ENCODE results near the gene HAUS7. TPM values are rescaled to one million over a fixed set of nuclear protein-coding genes. Genes with fewer than 3 reads are reported as not detected.

HAUS7 gene
- total RNA-seq, 6 donors from 2014 or later: 3.7 to 61.8 (median 23.0) TPM

- no peaks in the 10 kb centered on the region for H3K27me3 ChIP-seq
- no peak for ATAC-seq (ENCODE audit: low FRiP score in 2 of 2)
- peaks cover 0 to 11% (median 2%) of the 10 kb centered on the region in 4 donors for H3K36me3 ChIP-seq
These were observed 46.7 kb downstream of the HAUS7 start for GRCh38 chrX:153423652-153424051.

DNA sequence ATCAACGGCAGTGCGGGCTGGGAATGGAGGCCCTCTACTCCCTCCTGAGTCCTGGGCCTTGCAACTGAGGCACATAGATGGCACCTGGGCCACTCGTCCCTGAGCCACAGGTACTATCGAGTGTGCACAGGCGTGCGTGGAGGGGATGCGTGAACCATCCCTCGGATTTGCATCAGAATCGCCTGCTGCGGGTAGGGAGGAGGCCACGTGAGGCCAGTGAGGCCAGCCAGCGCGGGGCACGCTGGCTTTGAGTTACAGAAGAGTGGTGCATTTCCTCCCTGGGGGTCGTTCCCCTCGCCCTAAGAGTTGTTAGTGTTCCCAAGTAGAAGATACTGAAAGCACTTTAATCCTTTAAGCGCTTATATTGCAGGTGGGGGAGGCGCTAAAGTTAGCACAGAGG lies 48.5 kb downstream of the HAUS7 start:
- no peak overlapping the region for H3K27ac ChIP-seq
- H3K4me3 ChIP-seq: no peak overlapping the region
- no peaks in the 10 kb centered on the region for H3K9me3 ChIP-seq
- ATAC-seq (ENCODE audit: low FRiP score in 2 of 2): no peak
- 88 to 93% methylated on average over 13 to 18 of the region's 18 CpGs for WGBS, 2 donors
- DNase-seq: no peak
- no peaks in the 10 kb centered on the region for H3K4me1 ChIP-seq
- H3K36me3 ChIP-seq: peaks cover 0 to 11% (median 2%) of the 10 kb centered on the region in 4 donors
- TF ChIP-seq POLR2AphosphoS5 (IDR thresholded peaks at IDR 0.05) (no peak), POLR2A (IDR thresholded peaks at IDR 0.05) (no peak), EP300 (IDR thresholded peaks at IDR 0.05) (no peak)
- TF ChIP-seq, protein P1, sequence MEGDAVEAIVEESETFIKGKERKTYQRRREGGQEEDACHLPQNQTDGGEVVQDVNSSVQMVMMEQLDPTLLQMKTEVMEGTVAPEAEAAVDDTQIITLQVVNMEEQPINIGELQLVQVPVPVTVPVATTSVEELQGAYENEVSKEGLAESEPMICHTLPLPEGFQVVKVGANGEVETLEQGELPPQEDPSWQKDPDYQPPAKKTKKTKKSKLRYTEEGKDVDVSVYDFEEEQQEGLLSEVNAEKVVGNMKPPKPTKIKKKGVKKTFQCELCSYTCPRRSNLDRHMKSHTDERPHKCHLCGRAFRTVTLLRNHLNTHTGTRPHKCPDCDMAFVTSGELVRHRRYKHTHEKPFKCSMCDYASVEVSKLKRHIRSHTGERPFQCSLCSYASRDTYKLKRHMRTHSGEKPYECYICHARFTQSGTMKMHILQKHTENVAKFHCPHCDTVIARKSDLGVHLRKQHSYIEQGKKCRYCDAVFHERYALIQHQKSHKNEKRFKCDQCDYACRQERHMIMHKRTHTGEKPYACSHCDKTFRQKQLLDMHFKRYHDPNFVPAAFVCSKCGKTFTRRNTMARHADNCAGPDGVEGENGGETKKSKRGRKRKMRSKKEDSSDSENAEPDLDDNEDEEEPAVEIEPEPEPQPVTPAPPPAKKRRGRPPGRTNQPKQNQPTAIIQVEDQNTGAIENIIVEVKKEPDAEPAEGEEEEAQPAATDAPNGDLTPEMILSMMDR (IDR thresholded peaks at IDR 0.05): no peak
- no peaks in the 10 kb centered on the region for H3K27me3 ChIP-seq

More at GRCh38 chrX:153423652-153424051, 46.7 kb downstream of the HAUS7 start:
- DNase-seq: peak in 1 of 2 donors; percentile 47
- Histone ChIP-seq H3K9me3 (no peaks in the 10 kb centered on the region), H3K27ac (no peak overlapping the region), H3K4me3 (no peak overlapping the region), H3K4me1 (no peaks in the 10 kb centered on the region)
- 50 to 64% methylated on average over 1 to 8 of the region's 8 CpGs for WGBS, 2 donors
- TF ChIP-seq EP300 (IDR thresholded peaks at IDR 0.05): no peak
- peak in 1 of 2 donors; percentile 19 for TF ChIP-seq POLR2AphosphoS5 (IDR thresholded peaks at IDR 0.05)

DNA sequence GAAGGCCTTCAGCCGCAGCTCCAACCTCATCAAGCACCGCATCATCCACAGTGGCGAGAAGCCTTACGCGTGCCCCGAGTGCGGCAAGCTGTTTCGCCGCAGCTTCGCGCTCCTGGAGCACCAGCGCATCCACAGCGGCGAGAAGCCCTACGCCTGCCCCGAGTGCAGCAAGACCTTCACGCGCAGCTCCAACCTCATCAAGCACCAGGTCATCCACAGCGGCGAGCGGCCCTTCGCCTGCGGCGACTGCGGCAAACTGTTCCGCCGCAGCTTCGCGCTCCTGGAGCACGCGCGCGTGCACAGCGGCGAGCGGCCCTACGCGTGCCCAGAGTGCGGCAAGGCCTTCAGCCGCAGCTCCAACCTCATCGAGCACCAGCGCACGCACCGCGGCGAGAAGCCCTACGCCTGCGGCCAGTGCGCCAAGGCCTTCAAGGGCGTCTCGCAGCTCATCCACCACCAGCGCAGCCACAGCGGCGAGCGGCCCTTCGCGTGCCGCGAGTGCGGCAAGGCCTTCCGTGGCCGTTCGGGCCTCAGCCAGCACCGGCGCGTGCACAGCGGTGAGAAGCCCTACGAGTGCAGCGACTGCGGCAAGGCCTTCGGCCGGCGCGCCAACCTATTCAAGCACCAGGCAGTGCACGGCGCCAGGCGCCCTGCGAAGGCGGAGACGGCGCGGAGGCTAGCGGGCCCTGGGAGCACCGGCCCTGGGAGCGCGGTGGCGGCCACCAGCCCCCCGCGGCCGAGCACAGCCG lies 49.4 kb downstream of the HAUS7 start:
- Histone ChIP-seq H3K27ac (no peak overlapping the region), H3K27me3 (no peaks in the 10 kb centered on the region), H3K36me3 (peaks cover 0 to 11% (median 2%) of the 10 kb centered on the region in 4 donors), H3K4me3 (no peak overlapping the region), H3K4me1 (no peaks in the 10 kb centered on the region), H3K9me3 (no peaks in the 10 kb centered on the region)
- DNase-seq (peak in 1 of 2 donors; percentile 12), ATAC-seq (ENCODE audit: low FRiP score in 2 of 2) (no peak)
- TF ChIP-seq POLR2AphosphoS5 (IDR thresholded peaks at IDR 0.05) (no peak), POLR2A (IDR thresholded peaks at IDR 0.05) (no peak), EP300 (IDR thresholded peaks at IDR 0.05) (no peak)
- TF ChIP-seq, protein P1 (IDR thresholded peaks at IDR 0.05): no peak
- WGBS, 2 donors: 88% methylated on average over 88 of the region's 91 CpGs; no CpG with 5 or more reads in 1 of the 2 donors

DNA sequence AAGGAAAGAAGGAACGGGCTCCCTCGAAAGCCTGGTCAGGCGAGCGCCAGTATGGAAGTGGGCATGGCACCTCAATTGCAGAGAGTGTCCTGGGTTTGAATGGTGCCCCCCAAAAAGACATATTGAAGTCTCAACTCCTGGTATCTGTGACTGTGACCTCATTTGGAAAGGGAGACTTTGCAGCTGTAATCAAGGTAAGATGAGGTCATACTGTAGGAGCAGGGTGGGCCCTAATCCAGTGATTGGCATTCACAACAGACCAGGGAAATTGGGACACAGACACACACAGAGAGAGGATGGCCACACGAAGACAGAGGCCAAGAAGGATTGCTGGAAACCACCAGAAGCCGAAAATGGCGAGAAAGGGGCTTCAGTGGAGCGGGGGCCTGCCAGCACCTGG lies 52.7 kb downstream of the HAUS7 start:
- H3K4me3 ChIP-seq: no peak overlapping the region
- DNase-seq (no peak), ATAC-seq (ENCODE audit: low FRiP score in 2 of 2) (no peak)
- H3K27ac ChIP-seq: no peak overlapping the region
- H3K4me1 ChIP-seq: peaks cover 0 to 8% (median 2%) of the 10 kb centered on the region in 4 donors
- 85 to 92% methylated on average over 8 of the region's 8 CpGs for WGBS, 2 donors
- peaks cover 0 to 11% (median 2%) of the 10 kb centered on the region in 4 donors for H3K36me3 ChIP-seq
- TF ChIP-seq POLR2AphosphoS5 (IDR thresholded peaks at IDR 0.05) (no peak), EP300 (IDR thresholded peaks at IDR 0.05) (no peak), POLR2A (IDR thresholded peaks at IDR 0.05) (no peak)
- TF ChIP-seq, protein P1 (IDR thresholded peaks at IDR 0.05): no peak
- H3K9me3 ChIP-seq: no peaks in the 10 kb centered on the region
- no peaks in the 10 kb centered on the region for H3K27me3 ChIP-seq

- DNase-seq (no peak), ATAC-seq (ENCODE audit: low FRiP score in 2 of 2) (no peak)
- H3K27ac ChIP-seq: no peak overlapping the region
- H3K36me3 ChIP-seq: peaks cover 0 to 10% (median 2%) of the 10 kb centered on the region in 4 donors
- H3K9me3 ChIP-seq: no peaks in the 10 kb centered on the region
- WGBS, 2 donors: 67 to 71% methylated on average over 7 to 12 of the region's 12 CpGs
- no peak for TF ChIP-seq POLR2AphosphoS5 (IDR thresholded peaks at IDR 0.05)
- no peak for TF ChIP-seq EP300 (IDR thresholded peaks at IDR 0.05)
- no peak for TF ChIP-seq POLR2A (IDR thresholded peaks at IDR 0.05)
- TF ChIP-seq, protein P1 (IDR thresholded peaks at IDR 0.05): no peak
- H3K4me3 ChIP-seq: no peak overlapping the region
- H3K4me1 ChIP-seq: peaks cover 0 to 9% (median 2%) of the 10 kb centered on the region in 4 donors
- no peaks in the 10 kb centered on the region for H3K27me3 ChIP-seq
These were observed 53.5 kb downstream of the HAUS7 start for GRCh38 chrX:153416781-153417450.
